Renal cortical epithelial cell (primary cell): Measurements from ENCODE around the gene CALN1. TPM values are rescaled to one million over a fixed set of nuclear protein-coding genes. Genes with fewer than 3 reads are reported as not detected.

ENCODE experiments used
- DNase-seq: peaks from one replicate; pipeline ENCODE4 v3.0.0-alpha.2; 2011; ENCODE audit warnings: low read depth
- total RNA-seq: library from RNA; depleted of rRNA; stranded (reverse); fragments of >200 nt; gene quantifications from 2 replicates; pipeline ENCODE4 v1.2.3, GENCODE V29; 2014

CALN1 gene
- total RNA-seq, 1 donor from 2014 or later = not detected

DNA sequence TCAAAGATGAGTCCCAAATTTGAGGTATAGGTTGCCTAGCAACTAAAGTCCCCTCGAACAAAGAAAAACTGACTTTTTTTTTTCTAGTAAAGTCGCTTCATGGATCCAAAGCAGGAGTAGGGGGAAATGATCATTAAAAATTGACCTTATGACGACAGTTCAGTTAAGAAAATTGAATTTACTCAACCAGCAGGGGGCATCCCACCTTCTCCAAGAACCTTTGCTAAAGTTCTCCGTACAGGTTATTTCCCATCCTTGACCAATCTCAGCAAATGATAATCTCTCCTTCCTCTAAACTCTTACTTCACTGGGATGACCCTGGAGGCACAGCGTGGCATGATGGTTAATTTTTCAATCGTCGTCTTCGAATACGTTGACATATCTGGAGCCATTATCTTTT, 228.3 kb downstream of the CALN1 start:
- DNase-seq = no peak

DNA sequence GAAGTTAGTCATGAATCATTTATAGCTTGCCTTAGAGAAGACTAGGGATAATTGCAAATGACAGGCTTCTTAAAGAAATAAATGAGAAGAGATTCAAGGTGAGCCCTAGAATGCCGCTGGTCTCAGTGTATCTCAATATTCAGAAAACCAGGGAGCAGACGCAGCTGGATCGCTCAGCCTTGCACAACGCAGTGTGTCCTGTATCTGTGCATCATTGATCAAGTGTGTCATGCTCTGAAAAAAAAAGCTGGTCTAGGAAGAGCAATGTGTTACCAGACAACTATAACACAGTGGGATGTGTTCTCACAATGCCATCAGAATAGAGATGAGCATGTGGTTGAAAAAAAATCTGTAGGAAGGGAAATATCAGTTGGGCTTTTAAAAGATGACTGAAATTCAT, 230.1 kb downstream of the CALN1 start:
- no peak for DNase-seq

DNA sequence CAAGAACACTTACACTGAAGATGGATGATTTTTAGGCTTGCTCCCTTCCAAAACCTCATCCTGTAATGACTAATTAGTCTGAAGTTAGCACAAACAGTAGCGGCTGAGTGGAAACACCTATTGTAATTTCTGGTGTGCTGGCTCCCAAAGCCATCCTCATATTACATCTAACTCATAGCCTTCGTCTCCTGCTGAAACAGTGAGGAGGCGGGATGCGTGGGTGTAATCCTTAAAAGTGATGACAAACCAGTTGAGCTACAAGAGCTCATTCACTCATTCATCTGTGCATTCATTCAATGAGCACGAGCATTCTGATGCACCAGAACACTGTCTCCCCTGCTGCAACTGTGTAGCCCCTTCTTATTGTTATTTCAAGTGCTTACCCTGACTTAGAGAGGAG, 235.3 kb downstream of the CALN1 start:
- DNase-seq = no peak

DNA sequence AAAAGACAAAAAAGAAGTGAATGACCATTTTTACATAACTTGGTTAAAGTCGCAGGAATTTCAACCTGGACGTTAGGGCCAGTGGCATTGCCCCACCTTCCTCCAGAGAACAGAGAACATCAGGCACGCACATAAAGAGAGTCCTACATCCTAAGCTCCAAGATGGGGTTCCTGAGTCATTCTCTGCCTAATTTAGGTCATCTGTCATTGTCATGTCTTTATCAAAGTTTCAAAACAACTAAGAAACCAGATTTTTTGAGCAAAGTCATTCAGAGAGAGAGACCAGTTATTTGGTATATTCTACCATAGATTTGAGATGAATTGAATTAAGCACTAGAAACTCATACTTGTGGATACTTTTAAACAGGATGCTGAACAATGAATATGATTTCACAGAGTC, 241.7 kb downstream of the CALN1 start:
- no peak for DNase-seq

DNA sequence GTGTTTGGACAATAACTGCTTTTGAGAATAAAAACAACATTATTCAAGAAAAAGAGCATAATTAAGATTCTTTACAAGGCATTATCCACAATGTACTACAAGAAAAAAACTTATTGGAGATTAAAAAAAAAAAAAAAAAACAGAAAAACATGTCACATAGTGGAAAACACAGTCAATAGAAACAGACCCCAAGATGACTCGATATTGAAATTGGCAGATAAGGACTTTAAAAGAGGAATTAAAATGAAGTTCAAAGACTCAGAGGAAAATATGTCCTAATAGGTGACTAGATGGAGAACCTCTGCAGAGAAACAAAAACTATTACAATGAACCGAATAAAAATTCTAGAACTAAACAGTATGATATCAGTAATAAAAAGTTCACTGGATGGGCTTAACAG, 248.9 kb downstream of the CALN1 start:
- DNase-seq = no peak

DNA sequence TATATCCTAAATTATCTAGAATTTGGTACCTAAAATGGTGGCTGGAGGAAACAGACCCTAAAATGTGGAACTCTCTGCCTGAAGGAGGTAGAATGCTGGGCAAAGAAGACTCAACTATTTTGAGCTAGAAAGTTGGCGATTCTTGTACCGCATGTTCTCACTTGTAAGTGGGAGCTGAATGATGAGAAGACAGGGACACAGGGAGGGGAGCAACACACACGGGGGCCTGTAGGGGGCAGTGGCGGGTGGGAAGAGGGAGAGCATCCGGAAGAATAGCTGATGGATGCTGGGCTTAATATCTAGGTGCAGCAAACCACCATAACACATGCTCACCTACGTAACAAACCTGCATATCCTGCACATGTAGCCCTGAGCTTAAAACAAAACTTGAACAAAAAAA, 250.6 kb downstream of the CALN1 start:
- no peak for DNase-seq

DNA sequence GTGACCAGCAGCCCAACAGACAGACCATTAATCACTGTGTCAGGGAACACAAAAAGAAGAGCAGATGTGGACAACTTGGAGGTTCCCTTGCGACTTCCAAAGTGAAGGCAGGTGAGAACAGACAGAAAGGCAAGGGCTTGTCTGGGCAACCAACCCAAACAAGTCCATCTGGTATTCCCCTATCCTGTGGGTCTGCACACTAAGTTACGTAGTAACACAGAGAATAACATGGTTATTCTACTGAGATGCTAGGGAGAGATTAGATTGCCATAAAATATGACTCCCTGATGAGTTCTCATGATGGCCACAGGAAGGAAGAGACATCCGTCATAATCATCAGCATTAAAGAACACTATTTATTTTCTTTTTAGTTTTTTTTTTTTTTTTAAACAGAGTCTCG, 252.2 kb downstream of the CALN1 start:
- no peak for DNase-seq

DNA sequence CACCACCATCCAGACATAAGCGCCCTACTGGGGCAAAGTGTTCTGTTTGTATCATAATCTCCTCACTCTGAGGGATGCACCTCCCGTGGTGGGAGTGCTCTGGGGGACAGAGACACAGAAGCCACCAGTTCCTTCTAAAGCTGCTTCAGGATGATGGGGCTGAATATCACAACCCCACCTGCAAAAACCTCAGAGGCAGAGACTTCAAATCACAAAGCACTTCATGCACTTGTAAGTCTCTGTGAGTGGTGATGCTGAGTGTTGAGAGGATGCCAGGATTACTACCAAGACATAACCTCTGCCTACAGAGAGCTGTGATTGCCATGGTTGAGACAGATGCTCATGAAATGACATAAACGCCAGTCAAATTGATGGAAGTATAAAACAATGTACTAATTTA, 255.5 kb downstream of the CALN1 start:
- no peak for DNase-seq

DNA sequence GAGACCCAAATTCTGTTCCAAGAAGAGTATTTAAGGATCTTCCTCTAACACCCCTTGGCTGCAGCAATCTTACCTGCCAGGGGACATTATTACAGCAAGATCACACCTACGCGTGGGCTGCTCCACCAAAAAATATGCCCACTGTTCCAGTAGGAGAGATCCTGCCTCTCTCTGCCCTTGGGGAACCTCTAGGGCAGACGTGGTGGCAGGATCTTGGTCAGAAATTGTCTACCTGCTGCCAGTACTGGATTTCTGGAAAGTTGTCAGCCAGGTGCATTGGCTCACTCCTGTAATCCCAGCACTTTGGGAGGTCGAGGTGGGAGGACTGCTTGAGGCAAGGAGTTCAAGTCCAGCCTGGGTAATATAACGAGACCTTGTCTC, 259.0 kb downstream of the CALN1 start:
- no peak for DNase-seq

DNA sequence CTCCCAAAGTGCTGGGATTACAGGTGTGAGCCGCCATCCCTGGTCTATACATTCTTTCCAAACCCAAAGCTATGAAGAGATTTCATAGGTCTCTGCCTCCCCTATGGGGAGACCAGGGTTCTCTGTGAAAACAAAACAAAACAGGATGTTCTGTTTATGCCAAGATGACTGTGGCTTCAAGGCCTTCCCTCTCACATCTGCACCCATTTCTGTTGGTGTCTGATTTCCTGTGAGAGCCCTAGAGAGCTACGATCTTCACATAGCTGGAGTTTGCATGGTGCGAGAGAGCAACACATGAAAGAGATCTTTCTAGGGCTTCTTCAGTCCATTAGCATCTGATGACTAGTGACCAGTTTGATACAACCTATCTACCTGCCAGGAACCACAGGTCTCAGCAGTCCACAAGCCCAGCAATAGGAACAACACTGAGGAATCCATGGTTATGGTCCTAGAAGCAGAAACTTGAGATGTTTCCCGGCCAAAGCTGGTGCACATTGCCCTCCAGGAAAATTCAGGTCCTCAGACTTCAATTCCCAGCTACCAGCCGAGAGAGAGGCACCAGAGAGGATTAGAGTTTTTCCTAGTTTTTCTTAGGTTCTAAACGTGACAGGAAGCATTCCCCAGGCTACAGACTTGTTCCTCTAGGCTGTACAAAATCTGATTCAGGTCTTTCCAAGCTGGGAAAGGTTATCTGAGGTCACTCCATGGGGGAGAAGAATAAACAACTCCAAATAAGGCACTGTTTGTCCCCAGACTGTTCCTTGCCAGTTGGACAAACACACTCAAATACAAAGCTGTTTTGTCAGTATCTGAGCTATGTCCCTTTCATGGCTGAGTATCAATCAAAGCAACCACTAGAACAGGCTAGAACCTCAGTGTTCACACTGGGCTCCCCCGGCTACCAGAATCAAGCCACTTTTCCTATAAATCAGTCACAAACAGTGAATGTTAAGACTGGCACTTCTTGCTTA, 259.7 kb downstream of the CALN1 start:
- DNase-seq = no peak

DNA sequence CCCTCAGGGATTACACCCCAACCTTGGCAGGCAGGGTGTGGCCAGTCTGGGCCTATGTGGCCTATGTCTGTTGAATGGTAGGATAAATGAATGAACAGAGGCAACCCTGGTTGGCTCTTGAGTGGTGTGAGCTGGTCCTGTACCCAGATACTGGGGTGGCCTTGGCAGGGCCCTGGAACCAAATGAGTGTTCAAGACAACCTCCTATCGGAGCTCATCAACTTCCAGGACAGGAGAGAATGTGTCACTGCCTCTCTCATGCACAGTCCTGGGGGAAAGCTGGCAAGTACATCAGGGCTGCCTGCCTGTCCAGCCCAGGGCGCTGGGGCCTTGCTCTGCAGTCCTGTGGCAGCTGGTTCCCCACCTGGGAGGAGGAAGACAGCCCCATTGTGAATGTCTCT, 271.6 kb downstream of the CALN1 start:
- DNase-seq = no peak

DNA sequence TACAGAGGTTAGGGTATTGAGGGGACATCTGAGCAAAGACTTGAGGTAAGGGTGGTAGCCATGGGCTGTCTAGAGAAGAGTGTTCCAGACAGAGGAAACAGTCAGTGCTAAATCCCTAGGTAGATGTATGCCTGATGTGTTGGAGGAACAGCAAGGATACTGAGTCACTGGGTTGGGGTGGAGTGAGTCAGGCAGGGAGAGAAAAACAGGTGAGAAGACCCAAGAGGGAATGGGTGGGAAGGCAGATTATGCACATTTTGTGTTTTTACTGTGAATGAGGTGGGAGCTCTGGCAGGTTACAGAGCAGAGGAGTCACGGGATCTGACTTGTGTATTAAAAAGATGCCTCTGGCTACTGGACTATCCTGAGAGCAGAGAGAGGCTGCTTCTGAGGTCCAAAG, 285.0 kb downstream of the CALN1 start:
- DNase-seq = no peak

DNA sequence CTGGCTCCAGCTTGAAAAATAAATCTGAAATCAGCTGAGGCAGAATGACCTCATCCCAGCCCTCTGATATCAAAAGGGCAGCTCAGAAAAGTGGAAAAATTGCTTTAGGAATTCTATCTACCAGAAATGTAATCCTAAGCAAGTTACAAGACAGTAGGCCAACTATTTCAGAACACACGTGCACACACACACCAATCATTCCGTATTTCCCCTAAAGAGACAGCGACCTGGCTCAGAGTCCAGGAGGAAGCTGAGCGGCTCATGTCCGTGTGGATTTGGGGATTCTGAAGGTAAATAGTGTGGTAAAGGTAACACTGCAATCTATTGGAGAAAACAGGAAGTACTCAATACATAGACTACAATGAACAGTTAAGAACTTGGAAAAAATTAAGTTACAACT, 288.2 kb downstream of the CALN1 start:
- no peak for DNase-seq

DNA sequence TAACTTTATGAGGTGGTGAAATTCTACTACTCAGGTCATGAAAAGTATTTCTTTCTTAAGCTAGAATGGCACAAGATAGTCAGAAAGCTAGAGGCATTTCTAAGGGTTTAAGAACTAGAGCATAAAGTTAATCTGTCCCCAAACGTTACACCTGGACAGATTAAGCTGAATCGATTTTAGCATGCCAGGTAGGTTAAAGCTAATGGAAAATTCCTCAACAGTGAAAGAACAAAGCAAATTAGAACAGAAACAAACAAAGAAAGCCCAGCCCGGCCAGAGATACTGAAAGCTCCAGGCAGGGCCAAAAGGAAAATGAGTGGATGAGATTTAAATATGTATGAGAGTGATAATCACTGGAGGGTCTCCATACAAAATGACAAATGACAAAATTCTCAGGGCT, 293.8 kb downstream of the CALN1 start:
- no peak for DNase-seq

DNA sequence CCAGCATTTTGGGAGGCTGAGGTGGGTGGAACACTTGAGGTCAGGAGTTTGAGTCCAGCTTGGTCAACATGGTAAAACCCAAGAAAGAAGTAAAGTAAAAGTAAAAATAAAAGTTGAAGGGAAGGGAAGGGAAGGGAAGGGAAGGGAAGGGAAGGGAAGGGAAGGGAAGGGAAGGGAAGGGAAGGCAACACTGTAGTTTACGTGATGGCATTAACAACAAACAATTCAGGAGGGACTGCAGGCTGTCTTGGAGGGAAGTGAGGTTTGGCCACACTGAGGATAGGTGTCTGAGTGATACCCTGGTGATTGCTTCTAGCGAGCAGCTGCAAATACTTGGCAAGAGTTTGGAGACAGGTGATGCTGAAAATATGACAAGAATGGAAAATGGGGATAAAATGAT, 298.0 kb downstream of the CALN1 start:
- DNase-seq = no peak

DNA sequence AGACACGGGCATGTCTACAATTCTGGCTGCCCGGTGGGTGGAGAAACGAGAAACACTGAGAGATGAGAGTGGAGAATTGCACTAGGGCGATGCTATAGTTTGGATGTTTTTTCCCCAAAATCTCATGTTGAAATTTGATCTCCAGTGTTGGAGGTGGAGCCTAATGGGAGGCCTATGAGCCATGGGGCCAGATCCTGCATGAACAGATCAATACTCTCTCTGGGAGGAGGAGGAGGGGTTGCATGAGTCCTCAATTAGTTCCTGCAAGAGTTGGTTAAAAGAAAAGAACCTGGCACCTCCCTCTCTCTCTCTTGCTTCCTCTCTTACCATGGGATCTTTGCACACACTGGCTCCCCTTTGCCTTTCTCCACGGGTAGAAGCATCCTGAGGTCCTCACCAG, 299.1 kb downstream of the CALN1 start:
- no peak for DNase-seq

DNA sequence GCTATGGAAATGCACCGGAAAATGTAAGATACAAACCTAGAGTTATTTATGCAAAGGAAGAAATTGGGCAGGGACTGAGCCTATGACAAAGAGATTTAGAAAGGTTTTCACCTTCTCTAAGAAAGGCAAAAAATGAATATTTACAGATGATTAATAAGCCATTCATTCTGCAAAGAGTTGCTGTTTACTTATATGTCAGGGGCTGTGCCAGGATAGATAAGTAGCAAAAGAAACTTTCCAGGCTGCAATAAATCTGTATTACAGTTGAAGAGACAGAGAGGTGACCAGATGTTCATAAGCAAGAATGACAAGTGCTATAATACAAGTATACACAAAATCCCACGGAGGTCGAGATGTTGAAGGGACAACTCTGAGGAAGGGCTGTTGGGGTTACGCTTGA, 299.6 kb downstream of the CALN1 start:
- no peak for DNase-seq

DNA sequence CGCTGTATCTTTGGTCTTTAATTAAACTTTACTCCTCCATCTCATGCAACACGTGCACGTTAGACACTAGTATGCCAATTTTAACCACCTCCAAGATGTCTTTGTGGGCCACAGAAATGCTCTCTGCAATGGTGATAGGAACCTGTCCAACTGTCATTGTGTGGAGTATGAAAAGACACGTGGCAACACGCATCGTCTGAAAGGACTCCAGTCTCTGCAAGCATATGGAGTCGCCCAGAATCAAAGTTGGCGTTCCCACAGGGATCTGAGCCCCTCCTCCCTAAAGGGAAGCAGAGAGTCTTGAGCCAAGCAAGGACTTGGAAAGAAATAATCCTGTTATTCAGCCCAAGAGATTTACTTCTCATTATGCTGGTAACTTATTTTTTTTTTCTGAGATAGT, 301.1 kb downstream of the CALN1 start:
- no peak for DNase-seq

DNA sequence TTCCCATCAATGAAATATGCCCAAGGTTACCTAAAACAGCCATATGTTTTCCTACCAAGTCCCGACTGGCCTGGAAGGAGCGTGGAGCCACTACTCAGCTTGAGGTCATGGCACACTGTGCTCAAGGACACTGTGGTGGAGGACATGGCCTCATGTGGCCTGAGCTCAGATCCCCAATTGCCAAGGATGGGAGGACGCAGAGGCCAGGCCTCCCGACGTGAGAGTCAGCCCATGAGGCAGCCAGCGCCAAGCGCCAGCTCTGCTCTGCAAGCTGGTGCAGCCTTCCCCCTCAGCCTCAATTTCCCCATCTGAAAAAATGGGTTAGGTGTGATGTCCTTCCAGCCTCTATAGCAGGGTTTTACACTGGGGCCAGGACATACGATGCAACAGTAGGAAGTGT, 302.6 kb downstream of the CALN1 start:
- DNase-seq = no peak

DNA sequence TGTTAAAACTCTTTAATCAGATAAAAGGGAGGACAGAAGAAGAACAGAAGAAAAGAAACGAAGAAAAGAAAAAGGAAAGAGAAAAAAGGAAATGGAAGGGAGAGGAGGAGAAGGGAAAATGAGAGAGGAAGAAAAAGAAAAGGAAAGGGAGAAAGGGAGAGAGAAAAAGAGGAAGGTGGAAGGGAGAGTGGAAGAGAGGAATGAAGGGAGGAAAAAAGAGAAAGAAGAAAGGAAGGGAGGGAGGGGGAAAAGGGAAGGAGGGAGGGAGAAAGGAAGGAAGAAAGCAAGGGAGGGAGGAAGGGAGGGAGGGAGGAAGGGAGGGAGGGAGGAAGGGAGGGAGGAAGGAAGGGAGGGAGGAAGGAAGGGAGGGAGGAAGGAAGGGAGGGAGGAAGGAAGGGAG, 305.7 kb downstream of the CALN1 start:
- no peak for DNase-seq

DNA sequence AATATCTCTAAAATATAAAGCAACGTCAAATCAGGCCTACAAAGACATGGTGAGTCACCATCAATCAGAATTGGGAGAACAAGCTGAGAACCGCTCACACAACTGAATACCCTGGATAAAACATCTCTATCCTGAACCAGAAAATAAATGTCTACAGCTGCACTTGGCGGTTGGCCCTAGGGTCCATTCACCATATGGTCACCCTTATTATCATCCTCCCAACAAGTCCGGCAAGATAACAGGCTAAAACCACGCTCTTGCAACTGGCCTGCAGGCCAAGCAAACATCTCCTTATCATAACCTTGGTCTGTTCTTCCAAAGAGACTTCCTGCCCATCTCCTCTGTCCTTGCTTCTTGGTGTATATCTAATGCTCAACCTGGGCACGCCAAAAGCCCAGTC, 310.7 kb downstream of the CALN1 start:
- DNase-seq = no peak

DNA sequence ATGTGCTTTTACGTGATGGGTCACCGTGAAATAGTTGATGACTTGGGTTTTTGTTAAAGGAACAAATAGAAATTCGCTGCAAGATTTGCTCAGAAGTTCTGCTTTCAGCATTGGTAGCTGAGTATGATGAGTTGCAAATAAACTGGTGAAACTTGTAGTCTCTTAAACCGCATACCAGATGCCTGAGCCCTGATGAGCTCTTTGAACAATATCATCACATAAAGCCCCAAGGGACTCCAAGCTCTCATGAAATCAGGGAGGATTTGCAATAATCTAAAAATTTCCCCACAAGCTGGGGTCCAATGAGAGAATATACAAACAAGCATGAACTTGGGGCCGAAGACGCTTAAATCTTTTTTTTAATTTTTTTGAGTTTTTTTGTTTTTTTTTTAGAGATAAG, 312.4 kb downstream of the CALN1 start:
- DNase-seq = no peak

DNA sequence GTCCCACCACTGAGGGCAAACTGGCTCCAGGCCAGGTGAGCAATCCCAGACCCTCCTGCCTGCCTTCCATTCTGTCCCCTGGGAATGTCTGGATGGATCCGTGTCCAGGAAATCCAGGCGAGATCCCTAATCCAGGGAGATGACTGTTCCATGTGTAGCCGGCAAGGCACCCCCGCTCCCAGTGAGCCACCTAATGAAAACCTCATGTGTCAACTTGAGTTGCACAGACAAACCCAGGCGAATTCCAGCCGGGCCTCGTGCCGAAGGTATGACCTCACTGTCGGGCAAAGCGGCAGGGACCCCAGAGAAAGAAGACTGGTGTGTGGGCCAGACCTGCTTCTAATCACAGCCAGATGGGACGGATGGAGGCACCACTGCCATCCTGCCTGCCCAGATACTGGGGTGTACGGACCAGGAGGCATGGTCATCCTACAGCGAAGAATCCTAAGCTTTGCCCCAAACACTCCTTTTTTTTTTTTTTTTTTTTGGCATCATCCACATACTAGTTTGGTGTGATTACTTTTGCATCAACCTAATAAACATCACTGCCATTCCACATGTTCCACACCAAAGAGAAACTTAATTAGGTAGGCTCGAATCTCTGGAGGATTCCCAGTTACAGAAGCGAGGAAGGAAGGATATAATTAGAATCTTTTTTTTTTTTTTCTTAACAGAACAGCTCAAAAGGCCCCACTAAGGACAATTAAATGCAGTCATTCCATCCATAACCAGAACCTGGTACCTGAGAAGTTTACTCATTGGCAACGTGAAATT, 313.1 kb downstream of the CALN1 start:
- DNase-seq = no peak
